Mesendoderm (in vitro differentiated cells): Measurements from ENCODE around the gene CTNS.
A peak's percentile ranks its signal among the peaks of the same experiment; 100 is the strongest.

Source experiments
- DNase-seq: peaks from one replicate; pipeline ENCODE4 v3.0.0; 2013
- H2AK5ac ChIP-seq: 2 replicates; pipeline ENCODE4 v1.6.1; 2013; ENCODE audit warnings: low read length, inconsistent platforms
- H2BK120ac ChIP-seq: 2 replicates; pipeline ENCODE4 v1.6.1; 2013; ENCODE audit warnings: low read depth, mild to moderate bottlenecking, low read length, moderate library complexity, mixed read lengths
- H2BK15ac ChIP-seq: replicated peaks from 2 replicates; pipeline ENCODE4 v1.6.1; 2013; ENCODE audit warnings: low read depth, mild to moderate bottlenecking, moderate library complexity
- H2BK5ac ChIP-seq: 2 replicates; pipeline ENCODE4 v1.6.1; 2013; ENCODE audit warnings: low read length, inconsistent platforms
- H3K18ac ChIP-seq: 2 replicates; pipeline ENCODE4 v1.6.1; 2013; ENCODE audit warnings: mild to moderate bottlenecking, low read length, mixed read lengths
- H3K23ac ChIP-seq: one replicate; pipeline ENCODE4 v1.6.1; 2013; ENCODE audit warnings: low read length
- H3K27ac ChIP-seq: 2 replicates; pipeline ENCODE4 v1.5.1; 2013; ENCODE audit warnings: low read depth, mild to moderate bottlenecking, inconsistent platforms, low read length, moderate library complexity
- H3K27me3 ChIP-seq: 2 replicates; pipeline ENCODE4 v1.6.1; 2013; ENCODE audit warnings: low read length, control low read depth, mild to moderate bottlenecking, inconsistent platforms; ENCODE audit not compliant: insufficient read depth, poor library complexity
- H3K36me3 ChIP-seq: 2 replicates; pipeline ENCODE4 v1.6.1; 2013; ENCODE audit warnings: low read length, inconsistent platforms; ENCODE audit not compliant: control insufficient read depth, insufficient read depth
- H3K4ac ChIP-seq: one replicate; pipeline ENCODE4 v1.6.1; 2013; ENCODE audit warnings: low read depth, mild to moderate bottlenecking, low read length, moderate library complexity
- H3K4me1 ChIP-seq: 2 replicates; pipeline ENCODE4 v1.6.1; 2013; ENCODE audit warnings: low read depth, low read length, inconsistent platforms; ENCODE audit not compliant: control insufficient read depth
- H3K4me2 ChIP-seq: 2 replicates; pipeline ENCODE4 v1.6.1; 2013; ENCODE audit warnings: low read length
- H3K4me3 ChIP-seq: 2 replicates; pipeline ENCODE4 v1.5.1; 2013; ENCODE audit warnings: mild to moderate bottlenecking, low read length
- H3K56ac ChIP-seq: one replicate; pipeline ENCODE4 v1.6.1; 2013; ENCODE audit warnings: low read length
- H3K79me1 ChIP-seq: 2 replicates; pipeline ENCODE4 v1.6.1; 2013; ENCODE audit warnings: low read length, inconsistent platforms
- H3K79me2 ChIP-seq: 2 replicates; pipeline ENCODE4 v1.6.1; 2013; ENCODE audit warnings: mild to moderate bottlenecking, low read length; ENCODE audit not compliant: control insufficient read depth, insufficient read depth
- H3K9ac ChIP-seq: 2 replicates; pipeline ENCODE4 v1.6.1; 2013; ENCODE audit warnings: low read length, inconsistent platforms
- H4K5ac ChIP-seq: one replicate; pipeline ENCODE4 v1.6.1; 2013; ENCODE audit warnings: low read length
- H4K8ac ChIP-seq: one replicate; pipeline ENCODE4 v1.6.1; 2013; ENCODE audit warnings: low read depth, mild to moderate bottlenecking, control low read depth, low read length, moderate library complexity
- WGBS: extraction: QIAGEN DNeasy Blood & Tissue Kit; methylation state at CpG from one replicate; pipeline ENCODE4 v1.1.7; 2013; ENCODE audit warnings: low lambda C conversion rate, missing lambda C conversion rate; ENCODE audit not compliant: insufficient coverage; ENCODE audit errors: extremely low coverage; 5-methylcytosine and 5-hydroxymethylcytosine counted together

The CTNS gene

GRCh38 chr17:3678095-3678820 lies 41.7 kb downstream of the CTNS start:
- DNase-seq = peak; percentile 56
- Histone ChIP-seq H3K4me1 (no peaks in the 10 kb centered on the region), H3K4me2 (no peak overlapping the region), H3K56ac (peak overlapping the region; percentile 49), H3K79me1 (no peaks in the 10 kb centered on the region), H3K18ac (no peak overlapping the region), H3K79me2 (no peaks in the 10 kb centered on the region), H2BK5ac (no peak overlapping the region), H2AK5ac (no peak overlapping the region), H3K27me3 (no peaks in the 10 kb centered on the region), H3K23ac (no peak overlapping the region), H2BK15ac (no peak overlapping the region), H4K8ac (no peak overlapping the region), H2BK120ac (no peak overlapping the region), H4K5ac (no peak overlapping the region), H3K4ac (no peak overlapping the region), H3K36me3 (no peaks in the 10 kb centered on the region), H3K27ac (no peak overlapping the region), H3K9ac (no peak overlapping the region), H3K4me3 (no peak overlapping the region)
- no CpG with 5 or more reads among the region's 16 CpGs for WGBS

GRCh38 chr17:3678821-3679530 lies 42.4 kb downstream of the CTNS start:
- no peaks in the 10 kb centered on the region for H3K79me2 ChIP-seq
- no peak overlapping the region for H4K8ac ChIP-seq
- no peaks in the 10 kb centered on the region for H3K4me1 ChIP-seq
- no peak overlapping the region for H3K18ac ChIP-seq
- no peak overlapping the region for H2AK5ac ChIP-seq
- no peak overlapping the region for H3K4me2 ChIP-seq
- WGBS = no CpG with 5 or more reads among the region's 27 CpGs
- no peak for DNase-seq
- H3K4ac ChIP-seq = no peak overlapping the region
- H2BK120ac ChIP-seq = no peak overlapping the region
- H2BK5ac ChIP-seq = no peak overlapping the region
- no peak overlapping the region for H2BK15ac ChIP-seq
- H4K5ac ChIP-seq = no peak overlapping the region
- no peak overlapping the region for H3K9ac ChIP-seq
- no peak overlapping the region for H3K27ac ChIP-seq
- H3K27me3 ChIP-seq = no peaks in the 10 kb centered on the region
- no peak overlapping the region for H3K23ac ChIP-seq
- H3K36me3 ChIP-seq = no peaks in the 10 kb centered on the region
- no peak overlapping the region for H3K56ac ChIP-seq
- no peaks in the 10 kb centered on the region for H3K79me1 ChIP-seq
- H3K4me3 ChIP-seq = no peak overlapping the region

DNA sequence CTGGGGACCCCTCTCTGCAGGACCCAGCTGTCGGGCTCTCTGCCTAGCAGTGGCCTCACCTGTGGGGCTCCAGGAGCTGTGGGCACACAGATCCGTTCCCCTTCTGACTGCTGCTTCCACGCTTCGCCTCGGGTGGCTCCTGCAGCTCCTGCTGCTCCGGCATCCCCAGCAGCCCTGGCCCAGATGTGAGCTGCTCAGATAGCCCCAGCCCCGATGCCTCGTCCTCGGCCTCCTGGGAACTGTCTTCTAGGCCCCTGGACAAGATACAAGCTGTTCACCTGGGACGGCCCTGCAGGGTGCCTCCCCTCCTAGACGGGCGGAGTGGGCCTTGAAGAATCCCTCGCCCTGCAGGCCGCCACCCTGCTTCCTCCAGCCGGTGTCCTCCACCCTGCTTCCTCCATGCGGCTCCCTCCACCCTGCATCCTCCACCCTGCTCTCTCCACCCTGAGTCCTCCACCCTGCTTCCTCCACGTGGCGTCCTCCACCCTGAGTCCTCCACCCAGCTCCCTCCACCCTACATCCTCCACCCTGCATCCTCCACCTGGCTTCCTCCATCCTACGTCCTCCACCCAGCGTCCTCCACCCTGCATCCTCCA lies 43.1 kb downstream of the CTNS start:
- Histone ChIP-seq H3K36me3 (no peaks in the 10 kb centered on the region), H3K4me3 (no peak overlapping the region), H3K9ac (no peak overlapping the region), H4K8ac (no peak overlapping the region), H3K79me2 (no peaks in the 10 kb centered on the region), H3K4me1 (no peaks in the 10 kb centered on the region), H3K23ac (no peak overlapping the region), H2BK120ac (no peak overlapping the region), H3K4me2 (no peak overlapping the region), H3K27ac (no peak overlapping the region), H3K79me1 (no peaks in the 10 kb centered on the region), H4K5ac (no peak overlapping the region), H3K27me3 (no peaks in the 10 kb centered on the region), H2BK5ac (no peak overlapping the region), H2BK15ac (no peak overlapping the region), H3K56ac (no peak overlapping the region), H2AK5ac (no peak overlapping the region), H3K4ac (no peak overlapping the region), H3K18ac (no peak overlapping the region)
- DNase-seq = no peak
- no CpG with 5 or more reads among the region's 20 CpGs for WGBS

GRCh38 chr17:3681057-3681456 lies 44.5 kb downstream of the CTNS start:
- H3K56ac ChIP-seq = no peak overlapping the region
- no peaks in the 10 kb centered on the region for H3K27me3 ChIP-seq
- no peak overlapping the region for H2BK5ac ChIP-seq
- H3K79me1 ChIP-seq = no peaks in the 10 kb centered on the region
- no peak overlapping the region for H2BK120ac ChIP-seq
- H3K23ac ChIP-seq = no peak overlapping the region
- WGBS = no CpG with 5 or more reads among the region's 12 CpGs
- H3K4me1 ChIP-seq = no peaks in the 10 kb centered on the region
- no peaks in the 10 kb centered on the region for H3K79me2 ChIP-seq
- no peak overlapping the region for H3K9ac ChIP-seq
- no peak overlapping the region for H3K18ac ChIP-seq
- no peaks in the 10 kb centered on the region for H3K36me3 ChIP-seq
- H3K4ac ChIP-seq = no peak overlapping the region
- DNase-seq = no peak
- no peak overlapping the region for H2BK15ac ChIP-seq
- H2AK5ac ChIP-seq = no peak overlapping the region
- H4K5ac ChIP-seq = no peak overlapping the region
- H3K4me2 ChIP-seq = no peak overlapping the region
- no peak overlapping the region for H3K4me3 ChIP-seq
- no peak overlapping the region for H3K27ac ChIP-seq
- no peak overlapping the region for H4K8ac ChIP-seq

DNA sequence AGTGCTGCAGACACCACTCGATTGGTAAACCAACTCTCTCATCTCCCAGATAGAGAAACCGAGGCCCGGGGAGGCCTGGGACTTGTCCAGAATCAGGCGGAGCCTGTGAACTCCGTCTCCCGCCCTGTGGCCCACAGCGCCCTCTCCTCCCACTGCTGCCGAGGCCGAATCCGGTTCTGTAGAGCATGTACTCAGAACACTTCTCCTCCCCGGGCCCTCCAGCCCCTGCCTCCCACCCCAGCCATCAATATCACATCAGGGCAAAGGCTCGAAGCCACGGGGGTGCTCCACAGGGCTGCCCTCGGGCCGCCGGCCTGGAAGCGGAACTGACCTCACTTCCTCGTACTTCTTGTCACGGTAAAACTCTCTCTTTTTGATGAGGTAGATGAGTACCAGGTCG lies 45.0 kb downstream of the CTNS start:
- DNase-seq = no peak
- H3K79me2 ChIP-seq = no peaks in the 10 kb centered on the region
- H4K8ac ChIP-seq = no peak overlapping the region
- H3K9ac ChIP-seq = no peak overlapping the region
- H3K23ac ChIP-seq = no peak overlapping the region
- no peaks in the 10 kb centered on the region for H3K79me1 ChIP-seq
- H3K4me3 ChIP-seq = no peak overlapping the region
- H3K36me3 ChIP-seq = no peaks in the 10 kb centered on the region
- no peak overlapping the region for H3K56ac ChIP-seq
- H3K27ac ChIP-seq = no peak overlapping the region
- no peak overlapping the region for H3K18ac ChIP-seq
- H3K4me1 ChIP-seq = no peaks in the 10 kb centered on the region
- no peak overlapping the region for H2BK120ac ChIP-seq
- H2BK5ac ChIP-seq = no peak overlapping the region
- no peaks in the 10 kb centered on the region for H3K27me3 ChIP-seq
- no peak overlapping the region for H2AK5ac ChIP-seq
- H4K5ac ChIP-seq = no peak overlapping the region
- no peak overlapping the region for H2BK15ac ChIP-seq
- no peak overlapping the region for H3K4ac ChIP-seq
- no CpG with 5 or more reads among the region's 20 CpGs for WGBS
- H3K4me2 ChIP-seq = no peak overlapping the region
